Measurements from ENCODE around the gene VKORC1L1.
"Not testable (repeated sequence)": the region's sequence is repeated elsewhere in the genome, so short reads cannot be mapped to it uniquely, and the experiment has no call there.

Gene VKORC1L1

DNA sequence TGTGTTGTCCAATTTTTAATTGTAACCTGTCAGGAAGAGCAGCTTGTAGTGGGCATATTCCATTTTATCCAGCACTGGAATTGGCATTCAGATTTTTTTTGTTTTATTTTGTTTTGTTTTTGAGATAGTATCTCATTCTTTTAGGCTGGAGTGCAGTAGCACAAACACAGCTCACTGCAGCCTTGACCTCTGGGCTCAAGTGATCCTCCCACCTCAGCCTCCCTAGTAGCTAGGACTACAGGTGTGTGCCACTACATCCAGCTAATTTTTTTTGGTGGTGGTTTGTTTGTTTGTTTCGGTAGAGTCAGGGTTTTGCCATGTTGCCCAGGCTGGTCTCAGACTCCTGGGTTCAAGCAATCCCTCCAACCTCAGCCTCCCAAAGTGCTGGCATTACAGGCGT lies 64.4 kb downstream of the VKORC1L1 start:
- DNase-seq (ENCODE audit: low read depth in 2 of 2) = no peak

DNA sequence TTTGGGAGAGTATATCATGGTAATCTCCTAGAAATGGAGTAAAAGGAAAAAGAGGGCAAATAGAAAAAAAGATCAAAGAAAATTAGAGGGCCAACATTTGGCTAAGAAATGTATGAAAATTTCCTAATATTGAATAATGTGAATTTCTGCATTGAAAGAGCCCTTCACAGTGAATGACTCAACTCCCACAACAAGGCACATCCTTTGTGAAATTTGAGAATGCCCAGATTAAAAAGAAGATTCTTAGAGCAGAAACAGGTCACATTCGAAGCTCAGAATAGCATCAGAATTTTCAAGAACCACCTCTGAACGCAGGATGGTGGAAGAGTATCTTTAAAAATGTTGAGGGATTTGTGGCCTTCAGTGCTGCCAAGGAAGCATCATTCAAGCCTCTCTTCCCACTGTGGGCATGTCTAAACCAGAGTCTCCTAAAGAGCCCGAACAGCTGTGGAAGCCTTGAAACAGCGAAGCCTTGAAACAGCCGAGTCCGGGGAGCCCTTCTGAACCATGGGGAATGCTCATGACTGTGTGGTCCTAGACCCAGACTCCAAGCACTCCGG lies 65.5 kb downstream of the VKORC1L1 start:
- DNase-seq (ENCODE audit: low read depth in 2 of 2) = peak in 1 of 2 experiments; percentile 3

DNA sequence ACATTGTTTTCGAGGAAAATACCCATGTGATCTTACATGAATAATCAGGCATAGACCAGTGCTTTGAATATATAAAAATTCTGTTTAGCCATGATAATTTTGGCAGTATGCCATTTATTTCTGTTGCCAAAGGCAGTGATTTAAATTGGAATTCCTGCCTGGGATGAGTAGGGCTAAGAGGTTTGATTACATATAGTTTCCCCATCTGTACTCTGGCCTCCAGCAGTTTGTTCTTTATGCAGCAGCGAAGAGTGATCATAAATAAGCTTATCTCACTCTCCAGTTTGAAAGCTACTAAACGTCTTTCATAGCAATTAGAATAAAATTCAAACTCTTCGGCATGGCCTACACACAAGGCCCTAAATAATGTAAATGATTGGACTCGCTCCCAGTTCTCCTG lies 72.9 kb downstream of the VKORC1L1 start:
- DNase-seq (ENCODE audit: low read depth in 2 of 2) = not testable (repeated sequence)

DNA sequence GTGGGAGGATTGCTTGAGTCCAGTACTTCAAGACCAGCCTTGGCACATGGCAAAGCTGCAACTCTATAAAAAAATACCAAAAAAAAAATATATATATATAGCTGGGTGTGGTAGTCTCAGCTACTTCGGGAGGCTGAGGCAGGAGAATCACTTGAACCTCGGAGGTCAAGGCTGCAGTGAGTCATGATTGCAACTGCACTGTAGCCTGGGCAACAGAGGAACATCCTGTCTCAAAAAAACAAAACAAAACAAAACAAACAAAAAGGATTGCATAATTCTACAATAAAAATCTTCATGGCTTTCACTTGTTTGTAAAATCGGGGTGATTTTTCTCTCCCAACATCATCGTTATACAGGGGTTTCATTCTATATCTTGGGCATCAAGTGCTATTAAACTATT lies 74.0 kb downstream of the VKORC1L1 start:
- no peak for DNase-seq (ENCODE audit: low read depth in 2 of 2)

DNA sequence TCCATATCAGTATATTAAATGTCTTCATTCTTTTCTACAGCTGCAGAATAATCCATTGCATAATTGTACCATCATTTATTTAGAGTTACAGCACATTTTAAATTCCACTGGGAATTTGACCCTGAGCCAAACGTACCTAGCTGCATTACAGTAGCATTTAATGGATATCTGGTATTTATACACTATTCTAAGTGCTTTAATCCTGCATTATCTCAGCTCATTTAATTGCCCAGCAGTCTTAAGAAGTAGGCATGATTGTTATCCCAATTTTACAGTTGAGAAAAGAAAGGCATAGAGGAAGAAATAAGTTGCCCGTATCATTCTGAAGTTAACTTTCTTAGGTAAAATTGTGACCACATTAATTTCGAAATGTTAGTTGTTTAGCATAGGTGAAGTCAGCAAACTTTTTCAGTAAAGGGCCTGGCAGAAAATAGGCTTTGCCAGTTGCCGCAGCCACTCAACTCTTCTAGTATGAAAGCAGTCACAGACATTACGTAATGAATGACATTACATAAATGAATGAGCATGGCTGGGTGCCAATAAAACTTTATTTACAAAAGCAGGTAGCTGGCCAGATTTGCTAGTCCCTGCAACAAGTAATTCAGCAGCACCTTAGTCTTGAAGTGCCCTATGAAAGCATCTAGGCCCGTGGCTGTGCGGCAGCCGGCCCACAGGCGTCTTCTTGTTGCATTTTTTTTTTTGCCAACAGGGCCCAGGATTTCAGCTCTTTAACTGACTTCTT lies 79.1 kb downstream of the VKORC1L1 start:
- no peak for DNase-seq (ENCODE audit: low read depth in 2 of 2)

DNA sequence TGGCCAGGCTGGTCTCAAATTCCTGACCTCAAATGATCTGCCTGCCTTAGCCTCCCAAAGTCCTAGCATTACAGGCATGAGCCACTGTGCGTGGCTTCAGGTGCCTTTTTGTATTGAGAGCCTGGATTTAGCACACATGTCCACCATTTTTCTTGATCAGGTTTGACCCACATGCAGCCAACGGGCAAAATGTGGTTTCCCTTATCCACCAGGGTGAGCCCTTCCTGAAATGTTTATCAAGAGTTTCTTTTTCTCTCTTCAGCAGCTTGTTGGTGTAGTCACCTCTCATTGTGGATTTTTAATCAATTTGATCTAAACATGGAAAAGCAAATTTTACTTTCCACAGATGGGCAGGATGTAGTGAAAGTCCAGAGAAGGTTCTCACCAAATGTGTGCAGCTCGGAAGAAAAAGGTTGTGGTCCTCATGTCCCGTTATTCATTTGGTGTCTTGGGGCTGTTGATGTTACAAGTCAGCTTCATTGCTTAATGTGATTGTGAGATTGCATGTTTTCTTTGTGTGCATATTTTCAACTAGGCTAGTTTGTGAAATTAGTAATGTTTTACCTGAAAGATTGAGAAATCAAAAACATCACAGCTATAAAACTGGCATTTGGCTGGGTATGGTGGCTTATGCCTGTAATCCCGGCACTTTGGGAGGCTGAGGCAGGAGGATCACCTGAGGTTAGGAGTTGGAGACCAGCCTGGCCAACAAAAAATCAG lies 80.3 kb downstream of the VKORC1L1 start:
- DNase-seq (ENCODE audit: low read depth in 2 of 2) = no peak

DNA sequence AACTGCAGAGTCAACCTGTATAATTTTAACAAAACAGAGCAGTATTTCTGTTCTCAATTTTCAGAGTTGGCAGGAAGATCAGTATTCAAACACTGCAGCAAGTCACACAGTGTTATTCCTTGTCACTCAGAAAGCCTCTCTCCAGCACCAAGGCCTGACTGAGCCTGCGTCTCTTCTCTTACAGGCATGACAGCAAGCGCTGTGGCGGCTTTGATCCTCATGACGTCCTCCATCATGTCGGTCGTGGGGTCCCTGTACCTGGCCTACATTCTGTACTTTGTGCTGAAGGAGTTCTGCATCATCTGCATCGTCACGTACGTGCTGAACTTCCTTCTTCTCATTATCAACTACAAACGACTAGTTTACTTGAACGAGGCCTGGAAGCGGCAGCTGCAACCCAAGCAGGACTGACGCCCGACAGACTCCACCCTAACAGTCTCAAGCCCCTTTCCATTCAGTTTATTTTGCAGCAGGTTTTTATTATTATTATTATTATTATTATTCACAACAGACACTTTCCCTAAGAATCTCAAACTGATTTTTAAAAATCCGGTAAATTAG lies 81.1 kb downstream of the VKORC1L1 start:
- no peak for DNase-seq (ENCODE audit: low read depth in 2 of 2)

DNA sequence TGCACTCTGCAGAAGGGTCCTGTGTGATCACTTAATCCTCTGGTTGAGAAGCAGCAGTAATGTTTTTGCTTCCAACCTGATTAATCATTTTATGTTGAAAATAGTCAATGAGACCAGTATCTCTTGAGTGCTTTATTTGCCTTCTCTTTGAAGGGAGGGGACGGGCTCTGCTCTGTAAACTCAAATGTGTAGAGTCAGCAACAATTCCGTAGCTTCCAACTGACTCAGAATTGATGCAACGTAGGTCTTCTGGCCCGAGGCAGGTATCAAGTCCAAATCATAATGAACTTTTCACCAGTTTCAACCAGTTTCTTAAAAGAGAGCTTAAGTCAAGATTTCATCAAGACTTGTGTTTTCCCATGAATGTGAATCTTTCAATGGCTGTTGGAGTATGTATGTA lies 82.8 kb downstream of the VKORC1L1 start:
- DNase-seq (ENCODE audit: low read depth in 2 of 2) = no peak

DNA sequence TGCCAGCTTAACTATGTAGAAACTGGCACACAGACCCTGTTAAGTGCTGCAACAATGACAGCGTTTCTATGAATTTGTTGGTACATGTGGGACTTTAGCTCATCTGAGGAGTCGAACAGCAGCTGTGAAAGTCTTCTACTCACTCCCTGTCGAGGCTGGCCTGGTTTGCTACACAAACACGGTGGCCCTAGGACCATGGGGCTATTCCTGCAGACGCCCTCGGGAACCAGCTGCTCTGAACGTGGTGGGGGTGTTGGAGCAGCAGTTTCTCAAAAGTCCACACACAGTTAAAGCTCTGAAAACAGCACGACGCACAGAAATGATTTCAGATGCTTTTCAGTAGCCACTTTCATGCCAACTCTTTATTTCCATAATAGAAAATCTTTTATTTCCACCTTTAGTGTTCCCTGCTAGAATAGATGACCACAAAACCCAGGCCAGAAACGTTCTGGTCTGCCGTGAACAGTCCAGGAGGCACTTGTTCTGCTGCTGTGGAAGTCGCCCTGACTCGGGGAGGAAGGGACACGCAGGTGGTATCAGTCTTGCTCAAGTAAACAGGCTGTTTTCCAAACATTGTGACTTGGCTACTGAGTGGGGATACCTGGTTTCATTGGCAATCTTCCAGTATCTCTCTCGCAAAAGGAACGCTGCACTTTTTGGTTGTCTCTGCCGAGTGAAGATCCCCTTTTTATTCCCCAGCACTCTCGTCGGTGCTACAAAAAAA lies 87.6 kb downstream of the VKORC1L1 start:
- DNase-seq (ENCODE audit: low read depth in 2 of 2) = no peak

DNA sequence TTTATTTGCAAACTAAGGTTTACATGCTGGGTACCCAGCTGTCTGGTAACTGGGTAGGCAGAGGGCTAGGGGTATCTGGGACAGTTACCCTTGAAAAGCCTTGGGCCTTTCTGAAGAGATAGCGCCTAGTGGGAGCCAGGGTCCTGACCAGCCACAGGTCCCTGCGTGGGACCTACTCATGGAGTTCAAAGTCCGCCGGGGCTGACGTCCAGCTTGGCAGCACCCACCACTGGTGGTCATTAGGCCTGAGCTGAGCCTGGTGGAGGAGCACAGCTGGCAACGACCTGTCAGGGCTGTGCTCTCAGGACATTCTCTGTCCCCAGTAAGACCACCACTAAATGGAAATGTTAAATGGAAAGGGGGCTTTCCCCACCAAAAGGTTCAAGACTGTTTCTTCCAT lies 89.2 kb downstream of the VKORC1L1 start:
- DNase-seq (ENCODE audit: low read depth in 2 of 2) = no peak

DNA sequence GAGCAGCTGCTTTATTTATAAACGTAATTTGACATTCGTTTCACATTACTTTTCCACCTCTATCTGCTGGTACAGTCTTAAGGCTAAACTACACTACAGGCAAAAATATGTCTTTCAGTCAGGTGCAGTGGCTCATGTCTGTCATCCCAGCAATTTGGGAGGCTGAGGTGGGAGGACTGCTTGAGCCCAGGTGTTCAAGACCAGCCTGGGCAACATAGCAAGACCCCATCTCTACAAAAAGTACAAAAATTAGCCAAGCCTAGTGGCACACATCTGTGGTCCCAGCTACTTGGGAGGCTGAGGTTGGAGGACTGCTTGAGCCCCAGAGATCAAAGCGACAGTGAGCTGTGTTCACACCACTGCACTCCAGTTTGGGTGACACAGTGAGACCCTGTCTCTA lies 91.8 kb downstream of the VKORC1L1 start:
- not testable (repeated sequence) for DNase-seq (ENCODE audit: low read depth in 2 of 2)

DNA sequence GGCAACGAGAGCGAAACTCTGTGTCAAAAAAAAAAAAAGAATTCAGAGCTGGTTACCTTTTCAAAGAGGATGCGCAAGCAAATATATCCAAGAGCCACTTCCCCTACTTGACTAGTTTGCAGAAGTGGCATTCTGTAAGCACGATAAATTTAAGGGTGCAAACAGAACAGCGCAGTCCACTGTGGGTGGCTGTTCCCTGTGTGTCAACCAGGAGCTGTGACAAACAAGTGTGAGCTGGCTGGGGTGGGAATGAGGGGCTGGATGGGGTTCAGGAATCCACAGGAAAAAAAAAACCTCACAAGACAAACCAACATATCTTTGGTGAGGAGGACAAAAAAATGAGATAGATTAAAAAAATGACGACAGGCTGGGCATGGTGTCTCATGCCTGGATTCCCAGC lies 93.3 kb downstream of the VKORC1L1 start:
- DNase-seq (ENCODE audit: low read depth in 2 of 2) = no peak

DNA sequence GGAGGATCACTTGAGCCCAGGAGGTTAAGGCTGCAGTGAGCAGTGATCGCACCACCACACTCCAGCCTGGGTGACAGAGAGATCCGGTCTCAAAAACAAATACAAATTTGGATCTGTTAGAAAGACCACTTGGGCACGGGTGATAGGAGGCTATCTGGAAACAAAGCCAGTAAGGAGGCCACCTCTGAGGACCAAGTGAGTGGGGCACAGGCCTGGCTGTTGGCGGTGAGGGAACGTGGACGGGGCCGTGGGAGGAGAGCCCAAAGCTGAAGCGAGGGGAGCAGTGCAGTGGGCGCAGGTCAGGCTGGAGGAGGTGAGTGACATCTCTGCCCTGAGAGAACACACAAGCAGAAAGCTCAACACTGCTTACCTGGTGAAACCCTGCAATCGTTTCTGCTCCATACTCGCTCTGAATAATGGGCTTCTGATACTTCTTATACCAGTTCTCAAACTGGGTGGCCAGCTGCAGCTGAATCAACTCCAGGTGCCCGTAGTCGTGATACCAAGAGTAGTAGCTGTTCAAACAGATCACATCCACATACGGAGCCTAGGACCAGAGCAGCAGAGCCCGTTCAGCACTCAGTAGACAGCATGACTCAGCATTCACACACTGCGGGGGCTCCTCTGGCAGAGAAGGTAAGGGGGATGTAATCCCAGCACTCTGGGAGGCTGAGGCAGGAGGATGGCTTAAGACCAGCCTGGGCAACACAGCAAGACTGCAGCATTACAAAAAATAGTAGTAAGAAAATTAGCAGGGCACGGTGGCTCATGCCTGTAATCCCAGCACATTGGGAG lies 94.7 kb downstream of the VKORC1L1 start:
- no peak for DNase-seq (ENCODE audit: low read depth in 2 of 2)

DNA sequence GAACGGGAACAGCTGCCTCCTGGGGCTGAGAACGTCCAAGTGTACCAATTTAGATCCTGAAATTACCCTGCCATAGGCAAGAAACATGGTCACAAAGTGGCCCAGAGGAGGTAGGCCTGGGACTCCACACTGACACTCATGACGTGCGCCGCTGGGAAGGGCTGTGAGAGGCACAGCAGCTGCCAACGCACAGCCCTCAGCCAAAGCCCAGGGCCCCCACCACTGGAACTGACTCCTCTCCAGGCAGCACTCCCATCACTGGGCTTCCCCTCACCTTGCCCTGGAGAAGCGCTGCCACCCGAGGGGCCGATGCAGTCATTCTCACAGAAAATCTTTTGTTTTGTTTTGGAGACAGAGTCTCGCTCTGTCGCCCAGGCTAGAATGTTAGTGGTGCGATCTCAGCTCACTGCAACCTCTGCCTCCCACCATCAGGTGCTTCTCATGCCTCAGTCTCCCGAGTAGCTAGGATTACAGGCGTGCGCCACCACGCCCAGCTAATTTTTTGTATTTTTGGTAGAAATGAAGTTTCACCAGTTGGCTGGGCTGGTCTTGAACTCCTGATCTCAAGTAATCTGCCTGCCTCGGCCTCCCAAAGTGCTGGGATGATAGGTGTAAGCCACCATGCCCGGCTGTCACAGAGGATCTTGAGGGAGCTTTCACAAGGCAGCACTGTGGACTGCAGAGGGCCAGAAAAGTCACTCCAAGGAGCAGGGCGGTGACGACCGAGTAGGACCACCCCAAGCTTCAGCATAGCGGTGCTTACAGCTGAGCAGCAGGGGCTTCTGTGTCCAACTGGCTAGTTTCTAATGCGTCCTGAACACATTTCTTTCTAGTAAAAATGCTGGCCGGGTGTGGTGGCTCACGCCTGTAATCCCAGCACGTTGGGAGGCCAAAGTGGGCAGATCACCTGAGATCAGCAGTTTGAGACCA lies 95.6 kb downstream of the VKORC1L1 start:
- no peak for DNase-seq (ENCODE audit: low read depth in 2 of 2)

DNA sequence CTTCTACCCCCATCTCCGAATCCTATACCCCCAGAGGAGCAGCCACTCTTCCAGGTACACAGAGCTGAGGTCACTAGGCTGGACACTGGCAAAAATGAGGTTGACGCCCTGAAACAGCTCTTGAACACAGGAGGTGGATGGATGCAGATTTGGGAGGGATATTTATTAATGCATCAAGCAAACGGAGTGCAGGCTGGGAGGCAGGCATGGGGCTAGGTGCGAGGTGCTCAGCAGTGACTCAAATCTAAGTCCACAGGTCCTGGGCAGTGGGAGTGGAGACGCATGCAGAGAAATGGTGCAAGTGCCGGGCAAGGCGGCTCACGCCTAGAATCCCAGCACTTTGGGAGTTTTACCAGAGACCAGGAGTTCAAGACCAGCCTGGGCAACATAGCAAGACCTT lies 98.1 kb downstream of the VKORC1L1 start:
- no peak for DNase-seq (ENCODE audit: low read depth in 2 of 2)

DNA sequence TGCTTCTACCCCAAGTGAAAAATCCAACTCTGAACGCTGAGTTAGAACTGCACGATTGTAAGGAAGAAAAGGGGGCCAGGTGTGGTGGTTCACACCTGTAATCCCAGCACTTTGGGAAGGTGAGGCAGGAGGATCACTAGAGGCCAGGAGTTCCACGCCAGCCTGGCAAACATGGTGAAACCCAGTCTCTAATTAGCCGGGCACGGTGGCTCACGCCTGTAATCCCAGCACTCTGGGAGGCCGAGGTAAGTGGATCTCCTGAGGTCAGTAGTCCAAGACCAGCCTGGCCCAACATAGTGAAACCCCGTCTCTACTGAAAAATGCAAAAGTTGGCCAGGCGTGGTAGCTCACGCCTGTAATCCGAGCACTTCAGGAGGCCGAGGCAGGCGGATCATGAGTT lies 100.1 kb downstream of the VKORC1L1 start:
- no peak for DNase-seq (ENCODE audit: low read depth in 2 of 2)

DNA sequence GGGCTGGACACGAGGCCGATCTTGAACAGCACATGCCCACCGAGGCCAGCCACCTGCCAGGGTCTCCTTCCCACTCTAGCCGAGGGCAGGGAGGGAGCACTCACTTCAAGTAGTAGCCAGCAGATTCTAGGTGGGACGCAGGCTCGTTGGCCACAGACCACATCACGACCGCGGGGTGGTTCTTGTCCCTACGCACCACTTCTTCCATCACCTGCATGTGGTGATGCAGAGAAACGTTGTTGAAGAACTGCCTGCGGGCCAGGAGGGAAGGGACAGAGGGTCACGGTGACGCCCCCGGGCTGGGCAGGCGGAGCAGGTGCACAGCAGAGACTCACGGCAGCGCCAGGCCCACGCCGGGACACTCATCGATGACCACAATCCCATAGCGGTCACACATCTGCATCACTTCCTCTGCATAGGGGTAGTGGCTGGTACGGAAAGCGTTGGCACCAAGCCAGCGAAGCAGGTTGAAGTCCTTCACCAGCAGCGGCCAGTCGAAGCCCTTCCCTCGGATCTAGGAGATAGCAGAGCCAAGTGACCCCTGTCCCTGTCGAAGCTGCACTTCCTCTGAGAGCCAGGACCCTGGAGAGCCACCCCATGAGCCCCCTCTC lies 101.4 kb downstream of the VKORC1L1 start:
- no peak for DNase-seq (ENCODE audit: low read depth in 2 of 2)

DNA sequence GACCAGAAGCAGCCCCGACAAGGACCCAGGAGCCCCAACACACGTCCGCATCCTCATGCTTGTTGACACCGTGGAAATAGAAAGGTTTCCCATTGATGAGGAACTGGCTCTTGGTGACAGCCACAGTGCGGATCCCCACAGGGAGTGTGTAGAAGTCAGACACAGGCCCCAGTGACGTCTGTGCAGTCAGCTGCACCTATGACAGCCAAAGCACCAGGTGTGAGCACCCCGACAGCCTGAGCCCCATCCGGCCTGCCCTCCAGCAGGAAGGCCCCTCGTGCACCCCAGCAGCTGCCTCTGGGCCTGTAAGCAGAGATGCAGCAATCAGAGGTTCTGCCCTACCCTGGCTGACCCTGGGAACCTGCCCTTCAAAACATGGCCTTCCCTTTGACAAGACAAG lies 102.0 kb downstream of the VKORC1L1 start:
- no peak for DNase-seq (ENCODE audit: low read depth in 2 of 2)

DNA sequence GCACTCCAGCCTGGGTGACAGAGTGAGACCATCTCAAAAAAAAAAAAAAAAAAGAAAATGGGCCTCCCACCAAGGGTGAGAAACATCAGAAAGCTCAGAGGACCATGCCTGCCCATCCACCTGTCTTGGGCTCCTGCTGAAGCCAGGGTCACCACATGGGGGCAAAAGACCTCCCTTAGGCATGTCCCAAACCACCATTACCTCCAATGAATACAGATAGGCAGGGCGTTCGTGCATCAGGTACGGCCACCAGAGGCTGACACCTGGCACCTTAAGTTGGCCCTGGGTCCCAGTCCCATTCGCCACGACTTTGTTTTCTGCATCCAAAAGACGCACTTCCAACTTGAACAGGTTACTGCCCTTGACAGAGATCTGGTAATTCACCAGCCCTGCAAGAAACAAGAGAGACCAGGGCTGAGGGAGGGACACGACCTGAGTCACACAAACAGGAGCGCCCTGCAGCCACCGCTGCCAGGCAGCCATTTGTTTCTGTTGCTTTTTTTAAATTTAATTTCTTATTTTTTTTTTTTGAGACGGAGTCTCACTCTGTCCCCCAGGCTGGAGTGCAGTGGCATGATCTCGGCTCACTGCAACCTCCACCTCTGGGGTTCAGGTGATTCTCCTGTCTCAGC lies 103.1 kb downstream of the VKORC1L1 start:
- DNase-seq (ENCODE audit: low read depth in 2 of 2) = no peak

All from fibroblast of skin of left quadriceps (primary cell).